ENCODE results near the gene FAM120B. TPM values are rescaled to one million over a fixed set of nuclear protein-coding genes. Genes with fewer than 3 reads are reported as not detected.

The FAM120B gene
- total RNA-seq, 4 donors from 2014 or later = 25.0 to 32.8 (median 27.5) TPM

DNA sequence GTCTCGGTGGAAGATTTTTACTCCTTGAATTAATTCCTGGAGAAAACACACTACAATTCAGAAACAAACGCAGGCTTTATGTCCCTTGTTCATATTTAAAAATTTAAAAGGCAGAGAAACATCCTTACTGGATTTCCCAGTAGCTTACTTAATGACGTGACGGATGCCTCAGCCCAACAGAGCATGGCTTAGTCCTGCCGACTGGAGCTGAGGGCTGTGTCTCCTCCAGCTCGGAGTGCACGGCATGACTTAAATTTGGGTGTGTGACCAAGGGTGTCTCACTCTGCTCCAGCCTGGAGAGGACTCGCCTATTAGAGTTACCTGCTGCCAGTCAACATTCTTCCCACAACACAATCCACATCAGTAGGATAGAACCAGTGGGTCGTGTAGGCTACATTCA lies 139.4 kb downstream of the FAM120B start:
- TF ChIP-seq, protein P1, sequence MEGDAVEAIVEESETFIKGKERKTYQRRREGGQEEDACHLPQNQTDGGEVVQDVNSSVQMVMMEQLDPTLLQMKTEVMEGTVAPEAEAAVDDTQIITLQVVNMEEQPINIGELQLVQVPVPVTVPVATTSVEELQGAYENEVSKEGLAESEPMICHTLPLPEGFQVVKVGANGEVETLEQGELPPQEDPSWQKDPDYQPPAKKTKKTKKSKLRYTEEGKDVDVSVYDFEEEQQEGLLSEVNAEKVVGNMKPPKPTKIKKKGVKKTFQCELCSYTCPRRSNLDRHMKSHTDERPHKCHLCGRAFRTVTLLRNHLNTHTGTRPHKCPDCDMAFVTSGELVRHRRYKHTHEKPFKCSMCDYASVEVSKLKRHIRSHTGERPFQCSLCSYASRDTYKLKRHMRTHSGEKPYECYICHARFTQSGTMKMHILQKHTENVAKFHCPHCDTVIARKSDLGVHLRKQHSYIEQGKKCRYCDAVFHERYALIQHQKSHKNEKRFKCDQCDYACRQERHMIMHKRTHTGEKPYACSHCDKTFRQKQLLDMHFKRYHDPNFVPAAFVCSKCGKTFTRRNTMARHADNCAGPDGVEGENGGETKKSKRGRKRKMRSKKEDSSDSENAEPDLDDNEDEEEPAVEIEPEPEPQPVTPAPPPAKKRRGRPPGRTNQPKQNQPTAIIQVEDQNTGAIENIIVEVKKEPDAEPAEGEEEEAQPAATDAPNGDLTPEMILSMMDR (IDR thresholded peaks at IDR 0.05; ENCODE audit: low read depth) = no peak

DNA sequence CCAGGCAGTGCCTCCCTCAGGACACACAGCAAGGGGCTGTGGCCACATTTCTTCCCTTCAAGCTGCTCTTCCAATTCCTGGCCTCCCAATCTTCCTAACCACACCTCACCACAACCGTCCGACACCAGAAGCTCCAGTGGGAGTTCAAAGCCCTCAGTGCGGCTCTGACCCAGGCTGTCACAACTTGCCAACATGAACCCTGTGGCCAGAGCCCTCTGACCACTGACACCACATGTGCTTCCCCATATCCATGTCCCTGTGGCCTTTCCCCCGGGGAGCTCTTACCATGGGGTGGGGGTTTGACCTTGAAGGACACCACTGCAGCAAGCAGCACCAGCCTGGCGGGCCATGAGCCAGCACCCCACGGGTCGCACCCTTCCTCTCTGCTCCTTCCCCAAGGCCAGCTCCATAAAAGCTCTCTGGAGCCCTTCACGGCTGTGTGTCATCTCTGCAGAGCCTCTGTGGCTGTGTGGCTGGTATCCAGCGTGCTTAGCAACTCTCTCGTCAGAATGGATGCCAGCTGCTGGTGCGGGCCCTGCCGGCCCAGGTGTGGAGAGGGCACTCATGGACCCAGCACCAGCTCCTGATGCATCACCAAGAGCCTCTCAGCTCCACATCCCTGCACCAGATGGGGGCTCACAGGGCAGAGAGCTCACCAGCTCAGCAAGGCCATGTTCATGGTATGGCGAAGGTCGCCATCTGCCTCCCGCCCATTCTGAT lies 140.4 kb downstream of the FAM120B start:
- TF ChIP-seq, protein P1 (IDR thresholded peaks at IDR 0.05; ENCODE audit: low read depth) = no peak

DNA sequence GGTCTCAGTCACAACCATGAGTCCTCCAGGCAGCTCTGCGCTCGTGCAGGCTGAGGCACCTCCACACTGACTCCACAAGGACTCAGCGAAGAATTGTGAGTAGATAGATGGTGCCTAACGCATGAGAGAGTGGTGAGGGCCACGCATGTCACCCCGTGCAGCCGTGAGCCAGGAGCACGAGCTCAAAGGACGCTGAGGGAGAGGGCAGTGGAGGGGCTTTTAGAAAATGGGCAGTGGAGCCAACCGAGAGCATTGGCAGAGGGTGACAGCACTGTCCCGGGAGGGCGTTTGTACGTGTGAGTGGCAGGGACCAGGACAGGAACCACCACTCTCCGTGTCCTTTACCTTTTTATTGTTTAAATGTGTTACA lies 141.0 kb downstream of the FAM120B start:
- TF ChIP-seq, protein P1 (IDR thresholded peaks at IDR 0.05; ENCODE audit: low read depth) = no peak

DNA sequence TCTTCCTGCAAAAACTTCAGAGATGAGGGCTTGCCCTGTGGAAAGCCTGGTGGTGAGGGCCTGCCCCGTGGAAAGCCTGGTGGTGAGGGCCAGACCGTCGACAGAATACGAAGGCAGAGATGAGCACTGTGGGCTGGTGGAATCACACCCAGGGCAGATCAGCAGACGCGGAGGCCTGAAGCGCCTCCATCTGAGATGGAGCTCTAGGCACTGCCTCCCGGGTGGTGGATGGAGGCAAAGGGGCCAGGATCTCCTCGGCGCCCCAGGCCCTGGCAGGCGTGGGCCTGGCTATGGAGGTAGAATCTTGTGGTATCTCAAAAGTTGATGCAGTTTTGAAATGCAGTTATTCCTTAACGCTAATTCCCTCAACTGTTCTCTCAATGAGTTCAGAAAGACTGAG lies 141.8 kb downstream of the FAM120B start:
- TF ChIP-seq, protein P1 (IDR thresholded peaks at IDR 0.05; ENCODE audit: low read depth) = no peak

DNA sequence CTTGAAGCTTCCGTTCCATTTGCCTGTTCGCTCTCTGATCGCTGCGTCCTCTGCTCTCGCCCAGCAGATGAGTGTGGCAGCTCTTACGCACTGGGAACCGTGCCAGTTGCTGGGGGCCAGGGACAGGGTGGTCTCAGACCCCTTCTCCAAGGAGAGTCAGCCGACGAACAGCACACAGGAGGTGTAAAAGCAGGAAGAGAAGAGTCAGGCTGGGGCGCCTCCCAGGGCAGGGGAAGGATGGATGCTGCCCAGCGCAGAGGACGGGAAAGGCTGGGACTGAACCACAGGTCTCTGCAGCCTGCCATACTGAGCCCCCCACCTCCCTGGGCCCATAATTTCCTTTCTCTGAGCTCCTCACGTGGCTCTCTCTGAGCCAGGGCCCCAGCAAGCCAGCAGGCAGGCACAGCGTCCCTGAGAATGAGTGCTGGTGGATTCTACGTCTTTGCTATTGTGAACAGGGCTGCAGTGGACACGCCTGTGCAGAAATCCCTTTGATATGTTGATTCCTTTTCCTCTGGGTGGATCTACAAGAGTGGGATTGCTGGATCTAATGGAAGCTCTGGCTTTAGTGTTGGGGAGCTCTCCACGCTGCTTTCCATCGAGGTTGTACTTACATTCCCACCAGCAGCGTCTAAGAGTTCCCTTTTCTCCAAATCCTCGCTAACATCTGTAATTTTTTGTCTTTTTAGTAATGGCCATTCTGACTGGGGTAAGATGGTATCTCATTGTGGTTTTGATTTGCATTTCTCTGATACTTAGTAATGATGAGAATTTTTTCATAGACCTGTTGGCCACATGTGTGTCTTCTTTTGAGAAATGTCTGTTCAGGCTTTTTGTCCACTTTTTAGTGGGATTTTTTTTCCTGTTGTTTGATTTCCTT lies 142.4 kb downstream of the FAM120B start:
- TF ChIP-seq, protein P1 (IDR thresholded peaks at IDR 0.05; ENCODE audit: low read depth) = no peak

DNA sequence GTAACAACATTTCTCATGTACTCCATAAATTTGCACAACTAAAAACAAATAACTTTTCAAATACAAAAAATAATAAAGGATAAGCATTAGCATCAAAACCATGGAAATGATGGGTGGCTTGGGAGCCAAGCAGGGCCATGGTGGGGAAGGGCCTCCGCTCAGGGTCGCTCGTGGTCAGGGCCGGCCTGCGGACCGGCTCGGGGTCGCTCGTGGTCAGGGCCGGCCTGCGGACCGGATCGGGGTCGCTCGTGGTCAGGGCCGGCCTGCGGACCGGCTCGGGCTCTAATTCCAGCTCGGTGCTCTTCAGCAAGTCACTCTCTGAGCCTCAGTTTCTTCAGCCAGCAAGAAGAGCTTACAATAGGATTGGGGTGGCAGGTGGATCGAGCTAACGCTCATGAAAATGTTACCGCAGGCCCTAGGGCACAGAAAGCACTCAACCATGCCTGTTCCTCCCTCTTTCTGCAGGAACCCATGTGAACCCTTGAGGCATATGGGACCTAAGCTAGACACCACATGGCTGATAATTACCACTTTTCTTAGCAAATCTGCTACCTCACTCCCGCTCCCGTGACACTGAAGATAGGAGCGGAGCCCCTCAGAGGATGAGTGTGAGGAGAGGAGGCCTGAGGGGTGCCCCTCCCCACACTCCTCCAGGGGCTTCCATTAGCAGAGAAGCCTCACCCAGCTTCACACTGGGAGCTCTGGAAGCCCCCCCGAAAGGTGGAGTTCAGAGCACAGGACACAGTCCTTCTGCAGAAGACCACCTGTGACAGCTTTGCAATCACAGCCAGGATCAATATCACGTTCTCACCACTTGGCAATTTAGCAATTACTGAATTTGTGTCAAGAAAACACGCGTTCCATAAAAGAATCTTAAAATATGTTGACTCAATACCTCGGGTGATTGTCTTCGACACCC lies 143.5 kb downstream of the FAM120B start:
- TF ChIP-seq, protein P1 (IDR thresholded peaks at IDR 0.05; ENCODE audit: low read depth) = no peak

Data from subcutaneous adipose tissue (tissue), 4 donors.